H1 (cell line): ENCODE results near the gene DPEP1. TPM values are rescaled to one million over a fixed set of nuclear protein-coding genes. Genes with fewer than 3 reads are reported as not detected.

Experiments
- CTCF ChIA-PET: fragments of 300-600 bp; sonication (Branson Sonifier 250); formaldehyde crosslinking; loops from one replicate; lab custom pipeline; 2021; ENCODE audit not compliant: partially characterized antibody; lab: Charles Lee
- POLR2A ChIA-PET: fragments of 300-600 bp; sonication (Branson Sonifier 250); formaldehyde crosslinking; loops from one replicate; lab custom pipeline; 2021; ENCODE audit warnings: inconsistent platforms; ENCODE audit not compliant: partially characterized antibody; lab: Charles Lee
- DNase-seq, 2 experiments: peaks; one replicate each; pipeline versions ENCODE4 v3.0.0 to v3.0.0-alpha.2; 2010 to 2022; ENCODE audit warnings: low spot score in 2 of 2, low read depth in 1 of 2, mixed read lengths in 1 of 2
- FAIRE-seq: peaks from 2 replicates; lab custom pipeline; 2011; peaks lifted over from hg19 to GRCh38; lab: Jason Lieb, UNC
- H2AFZ ChIP-seq: 2 replicates; pipeline ENCODE4 v1.8.1; 2012; ENCODE audit warnings: low read length, inconsistent platforms
- H2AK5ac ChIP-seq: 2 replicates; pipeline ENCODE4 v1.6.1; 2013; ENCODE audit warnings: low read depth, low read length
- H2BK120ac ChIP-seq: replicated peaks from 2 replicates; pipeline ENCODE3; 2013; ENCODE audit warnings: low read depth, low read length, inconsistent platforms
- H2BK12ac ChIP-seq: 2 replicates; pipeline ENCODE4 v1.6.1; 2013; ENCODE audit warnings: low read depth, low read length
- H2BK15ac ChIP-seq: 2 replicates; pipeline ENCODE4 v1.6.1; 2013; ENCODE audit warnings: low read length
- H2BK20ac ChIP-seq: 2 replicates; pipeline ENCODE4 v1.6.1; 2013; ENCODE audit warnings: low read length
- H2BK5ac ChIP-seq: 2 replicates; pipeline ENCODE4 v1.6.1; 2013; ENCODE audit warnings: low read depth, low read length
- H3K14ac ChIP-seq: 2 replicates; pipeline ENCODE4 v1.6.1; 2013; ENCODE audit warnings: inconsistent platforms; ENCODE audit not compliant: insufficient read length
- H3K18ac ChIP-seq: 2 replicates; pipeline ENCODE4 v1.6.1; 2013; ENCODE audit warnings: low read length; ENCODE audit errors: extremely low read depth
- H3K23ac ChIP-seq: 2 replicates; pipeline ENCODE4 v1.6.1; 2013; ENCODE audit warnings: inconsistent platforms; ENCODE audit not compliant: insufficient read length
- H3K23me2 ChIP-seq: 2 replicates; pipeline ENCODE4 v1.6.1; 2013; ENCODE audit warnings: low read depth, low read length
- H3K27ac ChIP-seq: 2 replicates; pipeline ENCODE4 v1.6.1; 2011; ENCODE audit warnings: low read depth, low read length, inconsistent platforms
- H3K27me3 ChIP-seq, 4 experiments: replicated peaks in 1 of 4; 1 replicate in 1 of 4; 2 replicates in 3 of 4; pipeline versions ENCODE4 v1.6.1 to v1.8.1; 2011 to 2013; ENCODE audit warnings: low read length in 3 of 4, mild to moderate bottlenecking in 3 of 4, inconsistent platforms in 2 of 4, mixed read lengths in 2 of 4, moderate library complexity in 1 of 4; ENCODE audit not compliant: control insufficient read depth in 3 of 4, insufficient read depth in 3 of 4; ENCODE audit errors: extremely low read depth in 1 of 4
- H3K36me3 ChIP-seq, 4 experiments: 2 replicates each; pipeline versions ENCODE4 v1.6.1 to v1.8.1; 2011 to 2013; ENCODE audit warnings: mild to moderate bottlenecking in 4 of 4, low read length in 3 of 4, moderate library complexity in 2 of 4, control low read depth in 1 of 4, inconsistent platforms in 1 of 4; ENCODE audit not compliant: insufficient read depth in 4 of 4, control insufficient read depth in 2 of 4
- H3K4ac ChIP-seq: replicated peaks from 2 replicates; pipeline ENCODE3; 2013; ENCODE audit warnings: low read length, low read depth, mixed read lengths, inconsistent platforms; ENCODE audit not compliant: insufficient read length
- H3K4me1 ChIP-seq, 4 experiments: replicated peaks in 1 of 4; 1 replicate in 1 of 4; 2 replicates in 3 of 4; pipeline versions ENCODE4 v1.6.1 to v1.8.1; 2011 to 2013; ENCODE audit warnings: low read length in 3 of 4, inconsistent platforms in 2 of 4, mixed read lengths in 1 of 4; ENCODE audit not compliant: insufficient read depth in 4 of 4, control insufficient read depth in 3 of 4
- H3K4me2 ChIP-seq, 2 experiments: 2 replicates each; pipeline versions ENCODE4 v1.6.1 to v1.8.1; 2011 to 2013; ENCODE audit warnings: low read depth in 2 of 2, low read length in 2 of 2, control low read depth in 1 of 2, inconsistent platforms in 1 of 2, mild to moderate bottlenecking in 1 of 2; ENCODE audit not compliant: insufficient read depth in 1 of 2
- H3K4me3 ChIP-seq, 4 experiments: fragments of 200-600, 300-600 bp in 1 of 4; sonication (generic), shearing (Covaris generic), sonication (Bioruptor Twin) in 1 of 4; 2 replicates each; pipeline versions ENCODE4 v1.5.1 to v1.8.1; 2011 to 2016; ENCODE audit warnings: low read length in 4 of 4, low read depth in 3 of 4, control low read depth in 2 of 4, inconsistent platforms in 2 of 4, mild to moderate bottlenecking in 2 of 4, mixed read lengths in 1 of 4, moderate library complexity in 1 of 4; ENCODE audit not compliant: insufficient read depth in 2 of 4; ENCODE audit errors: extremely low read depth in 1 of 4
- H3K56ac ChIP-seq: replicated peaks from 2 replicates; pipeline ENCODE3; 2013; ENCODE audit warnings: low read depth, mild to moderate bottlenecking, mixed read lengths, low read length, inconsistent platforms; ENCODE audit not compliant: insufficient read length
- H3K79me1 ChIP-seq: 2 replicates; pipeline ENCODE4 v1.6.1; 2013; ENCODE audit warnings: low read depth, low read length, control low read depth
- H3K79me2 ChIP-seq, 2 experiments: 2 replicates each; pipeline versions ENCODE4 v1.6.1 to v1.8.1; 2012 to 2013; ENCODE audit warnings: low read length in 2 of 2, mild to moderate bottlenecking in 2 of 2, inconsistent platforms in 1 of 2; ENCODE audit not compliant: insufficient read depth in 2 of 2, control insufficient read depth in 1 of 2
- H3K9ac ChIP-seq, 4 experiments: replicated peaks in 1 of 4; 1 replicate in 1 of 4; 2 replicates in 3 of 4; pipeline versions ENCODE4 v1.6.1 to v1.8.1; 2011 to 2013; ENCODE audit warnings: low read depth in 3 of 4, low read length in 3 of 4, control low read depth in 2 of 4, mild to moderate bottlenecking in 2 of 4, moderate library complexity in 2 of 4, inconsistent platforms in 1 of 4; ENCODE audit errors: extremely low read depth in 1 of 4
- H3K9me3 ChIP-seq, 2 experiments: 2 replicates each; pipeline versions ENCODE4 v1.6.1 to v1.8.1; 2012 to 2013; ENCODE audit warnings: mild to moderate bottlenecking in 2 of 2, moderate library complexity in 2 of 2, control low read depth in 1 of 2, inconsistent platforms in 1 of 2, low read depth in 1 of 2, low read length in 1 of 2, mixed read lengths in 1 of 2; ENCODE audit not compliant: insufficient read depth in 2 of 2
- H4K20me1 ChIP-seq, 2 experiments: replicated peaks in 1 of 2; 2 replicates each; pipeline versions ENCODE3 to v1.8.1; 2011 to 2013; ENCODE audit warnings: inconsistent platforms in 2 of 2, low read length in 2 of 2, mild to moderate bottlenecking in 1 of 2; ENCODE audit not compliant: insufficient read depth in 2 of 2, control insufficient read depth in 1 of 2
- H4K5ac ChIP-seq: 2 replicates; pipeline ENCODE4 v1.6.1; 2013; ENCODE audit warnings: low read length, low read depth, mixed read lengths, inconsistent platforms; ENCODE audit not compliant: insufficient read length
- H4K8ac ChIP-seq: 2 replicates; pipeline ENCODE4 v1.8.0; 2013; ENCODE audit warnings: mild to moderate bottlenecking, moderate library complexity, low read length, inconsistent platforms; ENCODE audit not compliant: insufficient read depth; ENCODE audit errors: extremely low read depth
- H4K91ac ChIP-seq: replicated peaks from 2 replicates; pipeline ENCODE3; 2013; ENCODE audit warnings: low read length, mixed read lengths, inconsistent platforms; ENCODE audit not compliant: insufficient read length
- FOSL1 ChIP-seq: IDR thresholded peaks from 2 replicates; pipeline ENCODE4 v1.6.1; 2011; ENCODE audit warnings: mild to moderate bottlenecking, low read depth, low read length, moderate library complexity; ENCODE audit not compliant: insufficient read depth
- GABPA ChIP-seq: IDR thresholded peaks from 2 replicates; pipeline ENCODE4 v1.6.1; 2011; ENCODE audit warnings: mild to moderate bottlenecking, low read length, moderate library complexity, borderline replicate concordance; ENCODE audit not compliant: insufficient read depth
- HDAC2 ChIP-seq, 2 experiments: fragments of 300-600 bp in 1 of 2; sonication (generic) in 1 of 2; IDR thresholded peaks; 2 replicates each; pipeline ENCODE4 v1.6.1; 2011 to 2012; ENCODE audit warnings: low read depth in 2 of 2, low read length in 2 of 2, mild to moderate bottlenecking in 2 of 2, moderate library complexity in 2 of 2, borderline replicate concordance in 1 of 2, inconsistent platforms in 1 of 2
- KDM5A ChIP-seq: fragments of 200-600 bp; IDR thresholded peaks from 2 replicates; pipeline ENCODE4 v1.7.1; 2012; ENCODE audit warnings: mild to moderate bottlenecking, low read length, inconsistent platforms, mixed read lengths
- POU5F1 ChIP-seq: IDR thresholded peaks from 2 replicates; pipeline ENCODE4 v1.6.1; 2011; ENCODE audit warnings: low read depth, mild to moderate bottlenecking, low read length, moderate library complexity
- RNF2 ChIP-seq: fragments of 200-900, 300-1000 bp; sonication (generic); IDR thresholded peaks from 2 replicates; pipeline ENCODE4 v1.7.1; 2016; ENCODE audit warnings: borderline replicate concordance, low read depth, mild to moderate bottlenecking, antibody characterized with exemption, low read length; ENCODE audit not compliant: poor library complexity, severe bottlenecking; ENCODE audit errors: missing control alignments
- SAP30 ChIP-seq: fragments of 300-600 bp; sonication (generic); IDR thresholded peaks from 2 replicates; pipeline ENCODE4 v1.7.1; 2012; ENCODE audit warnings: low read length, moderate library complexity, mild to moderate bottlenecking, inconsistent platforms; ENCODE audit not compliant: insufficient read depth, insufficient replicate concordance
- SUZ12 ChIP-seq: fragments of 200-600 bp; sonication (generic); IDR thresholded peaks from 2 replicates; pipeline ENCODE4 v1.6.1; 2012; ENCODE audit warnings: mild to moderate bottlenecking, inconsistent platforms, low read length, moderate library complexity, mixed read lengths
- TAF7 ChIP-seq: optimal IDR thresholded peaks from 2 replicates; pipeline ENCODE3; 2011; ENCODE audit warnings: low read depth, mild to moderate bottlenecking, inconsistent platforms, low read length, moderate library complexity, borderline replicate concordance
- ZNF274 ChIP-seq: IDR thresholded peaks from 2 replicates; pipeline ENCODE4 v1.7.0; 2012; ENCODE audit warnings: low read length, borderline replicate concordance; ENCODE audit errors: extremely low read depth
- WGBS, 2 experiments: shearing (Covaris generic) in 1 of 2; methylation state at CpG; one replicate each; pipeline versions ENCODE4 v1.1.6 to v1.1.7; 2013 to 2015; ENCODE audit warnings: low lambda C conversion rate in 2 of 2, mixed read lengths in 2 of 2, inconsistent platforms in 1 of 2, low coverage in 1 of 2, missing lambda C conversion rate in 1 of 2; ENCODE audit not compliant: insufficient replicate concordance in 2 of 2, insufficient coverage in 1 of 2, insufficient read length in 1 of 2; ENCODE audit errors: extremely low coverage in 1 of 2, missing lambda C conversion rate in 1 of 2; 5-methylcytosine and 5-hydroxymethylcytosine counted together
- polyA plus RNA-seq, 7 experiments: library from polyadenylated mRNA; depleted of rRNA in 3 of 7; stranded (reverse) in 5 of 7; unstranded in 2 of 7; fragments of >200 nt in 5 of 7; fragments of 200-250 nt in 2 of 7; gene quantifications; 1 replicate in 5 of 7; 2 replicates in 1 of 7; 4 replicates in 1 of 7; pipeline versions ENCODE4 v1.2.1 to v1.2.3, GENCODE V29; 2011 to 2013; ENCODE audit warnings: missing spikeins in 2 of 7, mixed read lengths in 2 of 7
- total RNA-seq: library from RNA; stranded (reverse); fragmentation: NEBNext Ultra II Directional; extraction: Animal tissue kit (Norgen Biotek cat#: 25700); gene quantifications from 2 replicates; pipeline ENCODE4 v1.2.1, GENCODE V29; 2021

The DPEP1 gene
- total and polyA plus RNA-seq, 2 of the 8 experiments (the other 6 are each of a cell fraction or from before 2014, with no cell fraction given) = 2.8 to 3.1 TPM

DNA sequence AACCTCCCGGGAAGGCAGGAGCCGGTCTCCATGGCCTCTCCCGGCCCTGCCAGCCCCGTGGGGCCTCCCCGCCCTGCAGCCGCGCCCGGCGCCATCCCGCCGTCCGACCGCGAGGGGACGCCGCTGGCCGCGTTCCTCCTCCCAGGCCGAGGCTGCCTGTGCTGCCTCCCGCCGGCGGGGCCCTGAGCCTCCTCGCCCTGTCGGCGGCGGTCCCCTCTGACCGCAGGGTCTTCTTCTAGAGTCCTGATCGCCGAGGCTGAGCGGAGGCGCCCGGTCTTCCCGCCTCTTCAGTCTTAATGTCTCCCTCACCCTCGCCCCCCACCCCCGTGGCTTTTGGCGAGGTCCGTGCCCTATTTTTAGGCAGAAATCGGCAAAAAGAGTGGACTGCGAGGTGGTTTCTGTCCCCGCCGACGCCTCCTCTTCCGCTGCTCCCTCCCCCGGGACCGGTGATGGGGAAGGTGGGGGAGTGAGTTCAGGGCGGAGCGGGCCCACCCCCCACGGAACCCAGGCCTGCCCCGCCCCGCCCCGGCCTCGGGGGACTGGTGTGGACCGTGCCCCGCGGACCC, 38.7 kb upstream of the DPEP1 start:
- H3K9me3 ChIP-seq = peaks cover 0 to 4% of the 10 kb centered on the region in 2 experiments; a peak in 1 of 4 replicates
- H3K36me3 ChIP-seq = peaks cover 0 to 4% (median 2%) of the 10 kb centered on the region in 4 experiments; a peak in 4 of 8 replicates
- no peak overlapping the region for H2AK5ac ChIP-seq
- DNase-seq = peak in 1 of 2 experiments; percentile 92
- peak overlapping the region; percentile 73 for H4K8ac ChIP-seq
- no peak overlapping the region for H4K91ac ChIP-seq
- no peak for FAIRE-seq
- peak overlapping the region; percentile 69 for H4K5ac ChIP-seq
- no peak overlapping the region for H3K23ac ChIP-seq
- peak overlapping the region; percentile 26; the same call in 1 of the 2 replicates for H3K18ac ChIP-seq
- H2BK20ac ChIP-seq = no peak overlapping the region
- peaks cover 0 to 10% (median 6%) of the 10 kb centered on the region in 4 experiments; a peak in 5 of 7 replicates for H3K4me1 ChIP-seq
- H3K79me2 ChIP-seq = no peaks in the 10 kb centered on the region
- no peak overlapping the region for H3K27ac ChIP-seq
- H2BK120ac ChIP-seq = no peak overlapping the region
- peaks cover 6% of the 10 kb centered on the region; the same call in 1 of the 2 replicates for H3K23me2 ChIP-seq
- no peak overlapping the region for H3K4ac ChIP-seq
- H2BK12ac ChIP-seq = 0 out of 2 replicates have a peak overlapping the region, but pooled peaks have one; percentile 30
- H3K79me1 ChIP-seq = no peaks in the 10 kb centered on the region
- peaks cover 0 to 6% of the 10 kb centered on the region in 2 experiments for H4K20me1 ChIP-seq
- no peak overlapping the region for H3K14ac ChIP-seq
- ChIA-PET POLR2A (interaction anchor here (0.9 to 3.4 kb wide), 10 partner anchors 9 to 125 kb away, joined by 3 to 22 read pairs (median 6); no protein-coding TSS in a partner anchor), CTCF (interaction anchor here (0.5 to 1.4 kb wide), 3 partner anchors 9 to 104 kb away, joined by 3 to 4 read pairs (median 4); no protein-coding TSS in a partner anchor)
- H3K4me2 ChIP-seq = peak overlapping the region; percentile 62 to 82; a peak in 3 of 4 replicates
- H2BK15ac ChIP-seq = peak overlapping the region; percentile 81; the same call in 1 of the 2 replicates
- peak overlapping the region; percentile 46 to 76 (median 60) for H3K4me3 ChIP-seq
- no peak overlapping the region for H3K9ac ChIP-seq
- H2AFZ ChIP-seq = peak overlapping the region; percentile 94; the same call in 1 of the 2 replicates
- peak overlapping the region; percentile 47 for H3K56ac ChIP-seq
- WGBS, 2 experiments = 2% methylated on average over 40 of the region's 55 CpGs; no CpG with 5 or more reads in 1 of the 2 experiments
- no peak overlapping the region; the same call in 1 of the 2 replicates for H2BK5ac ChIP-seq
- peaks cover 4 to 34% (median 22%) of the 10 kb centered on the region in 4 experiments; a peak in 6 of 7 replicates for H3K27me3 ChIP-seq
- no peak for TF ChIP-seq KDM5A
- TF ChIP-seq POU5F1 = no peak
- no peak; a peak in 1 of 4 replicates for TF ChIP-seq HDAC2 (IDR thresholded peaks at IDR 0.05; ENCODE audit: borderline replicate concordance in 1 of 2, low read depth in 2 of 2, low read length in 2 of 2)
- TF ChIP-seq ZNF274 = no peak
- peak; percentile 29 for TF ChIP-seq TAF7
- TF ChIP-seq RNF2 = peak; percentile 49
- TF ChIP-seq GABPA = peak; percentile 74; the same call in 1 of the 2 replicates
- no peak for TF ChIP-seq SAP30
- TF ChIP-seq SUZ12 = no peak
- TF ChIP-seq FOSL1 = no peak
